H54 (cell line): ENCODE data around the gene SND1.

Experiments used
- DNase-seq: peaks from one replicate; pipeline ENCODE4 v3.0.0; 2011; ENCODE audit warnings: low spot score, mixed read lengths; ENCODE audit not compliant: insufficient read length
- FAIRE-seq: peaks from 3 replicates; lab custom pipeline; 2011; peaks lifted over from hg19 to GRCh38; lab: Jason Lieb, UNC
- POLR2A ChIP-seq: IDR thresholded peaks from 2 replicates; pipeline ENCODE4 v1.6.1; 2011; ENCODE audit warnings: low read depth, mild to moderate bottlenecking, low read length

SND1 gene

DNA sequence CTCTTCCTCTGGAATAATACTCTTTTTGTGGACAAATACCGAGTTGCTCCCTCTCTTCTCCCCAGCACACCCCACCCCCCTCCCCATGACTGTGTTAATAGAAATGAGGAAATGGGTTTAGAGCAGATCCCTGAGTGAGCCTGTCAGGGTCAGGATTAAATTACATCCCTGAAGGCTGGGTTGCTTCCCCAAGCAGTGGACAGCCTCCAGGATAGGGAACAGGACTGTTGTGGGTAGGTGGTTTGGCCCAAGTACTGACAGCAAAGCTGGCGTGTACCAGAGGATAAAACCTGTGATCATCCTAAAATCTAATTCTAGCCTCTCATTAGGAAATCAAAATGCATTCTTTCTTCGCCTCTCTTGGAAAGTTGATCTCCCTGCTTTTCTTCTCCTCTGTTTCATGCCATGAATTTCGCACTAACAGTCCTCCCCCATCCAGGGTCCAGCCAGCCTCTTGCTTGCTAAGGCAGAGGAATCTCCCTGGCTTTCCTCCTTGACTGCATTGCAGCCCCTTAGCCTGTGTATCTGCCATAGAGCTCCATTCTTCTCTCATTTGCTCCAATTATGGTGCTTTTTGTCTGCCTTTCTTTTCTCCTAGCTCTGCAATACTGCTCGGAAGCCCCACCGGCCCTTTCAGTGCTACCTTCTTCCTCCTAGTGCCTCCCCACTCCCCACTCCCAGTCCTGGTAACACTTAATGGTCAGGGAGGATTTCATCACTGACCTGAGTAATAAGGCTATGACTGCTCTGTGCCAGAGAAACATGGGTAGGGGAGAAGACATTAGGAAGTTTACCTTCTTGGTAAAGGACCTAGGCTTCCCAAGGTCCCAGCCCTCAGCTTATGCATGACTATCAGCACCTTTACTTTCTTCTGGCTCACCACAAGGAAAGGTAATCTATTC is 370.9 kb downstream of the SND1 start:
- FAIRE-seq = no peak
- TF ChIP-seq POLR2A = no peak
- DNase-seq = no peak

GRCh38 chr7:128024151-128024550 is 372.2 kb downstream of the SND1 start:
- no peak for FAIRE-seq
- TF ChIP-seq POLR2A = no peak
- DNase-seq = no peak

- no peak for TF ChIP-seq POLR2A
- no peak for FAIRE-seq
- DNase-seq = no peak
Observed at GRCh38 chr7:128025380-128025779, 373.4 kb downstream of the SND1 start.

GRCh38 chr7:128025819-128026218 is 373.8 kb downstream of the SND1 start:
- no peak for TF ChIP-seq POLR2A
- DNase-seq (no peak), FAIRE-seq (no peak)

- no peak for TF ChIP-seq POLR2A
- DNase-seq (no peak), FAIRE-seq (no peak)
Observed at GRCh38 chr7:128026551-128026950, 374.6 kb downstream of the SND1 start.

- no peak for DNase-seq
- no peak for FAIRE-seq
- TF ChIP-seq POLR2A = no peak
Observed at GRCh38 chr7:128027485-128027980, 375.5 kb downstream of the SND1 start.

GRCh38 chr7:128029405-128029995 is 377.5 kb downstream of the SND1 start:
- FAIRE-seq (no peak), DNase-seq (no peak)
- TF ChIP-seq POLR2A = no peak

- FAIRE-seq (no peak), DNase-seq (no peak)
- no peak for TF ChIP-seq POLR2A
Observed at GRCh38 chr7:128030263-128030653, 378.3 kb downstream of the SND1 start.

GRCh38 chr7:128030654-128031611 is 378.9 kb downstream of the SND1 start, which contains the start of gene LRRC4:
Gene LRRC4, minus strand, starts transcription at chr7:128031437. Its CDS starts 797 bp downstream, at chr7:128030640.
- FAIRE-seq = no peak
- DNase-seq = no peak
- no peak for TF ChIP-seq POLR2A

- DNase-seq (no peak), FAIRE-seq (no peak)
- no peak for TF ChIP-seq POLR2A
Observed at GRCh38 chr7:128031901-128032604, 380.1 kb downstream of the SND1 start.

DNA sequence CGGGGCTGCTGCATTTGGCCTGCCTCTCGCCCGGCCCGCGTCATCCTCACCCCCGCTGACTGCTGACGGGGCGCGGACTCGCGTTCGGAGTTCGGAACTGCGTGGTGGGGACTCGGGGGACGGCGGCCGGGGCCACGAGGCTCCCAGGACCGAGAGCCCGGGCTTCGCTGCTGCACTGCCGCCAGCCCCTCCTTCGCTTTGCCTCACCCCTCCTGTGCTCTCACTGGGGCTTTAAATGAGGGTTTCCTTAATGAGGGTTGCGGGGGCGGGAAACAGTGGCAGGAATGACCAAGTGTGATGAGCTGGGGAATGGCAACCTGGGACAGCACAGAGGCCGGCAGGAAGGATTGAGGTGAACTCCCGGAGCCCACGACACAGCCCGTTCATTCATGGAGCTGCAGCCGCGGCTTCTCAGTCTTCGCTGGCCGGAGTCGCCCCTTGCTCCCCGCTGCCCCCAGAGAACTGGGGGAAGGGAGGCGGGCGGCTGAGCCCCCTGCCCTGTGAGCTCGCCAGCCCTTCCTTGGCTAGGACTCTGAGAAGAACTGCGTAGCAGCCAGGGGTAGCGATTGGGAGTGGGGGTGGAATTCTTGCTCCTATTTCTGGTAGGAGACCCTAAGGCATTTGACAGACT is 380.7 kb downstream of the SND1 start:
- FAIRE-seq (no peak), DNase-seq (no peak)
- TF ChIP-seq POLR2A = no peak

DNA sequence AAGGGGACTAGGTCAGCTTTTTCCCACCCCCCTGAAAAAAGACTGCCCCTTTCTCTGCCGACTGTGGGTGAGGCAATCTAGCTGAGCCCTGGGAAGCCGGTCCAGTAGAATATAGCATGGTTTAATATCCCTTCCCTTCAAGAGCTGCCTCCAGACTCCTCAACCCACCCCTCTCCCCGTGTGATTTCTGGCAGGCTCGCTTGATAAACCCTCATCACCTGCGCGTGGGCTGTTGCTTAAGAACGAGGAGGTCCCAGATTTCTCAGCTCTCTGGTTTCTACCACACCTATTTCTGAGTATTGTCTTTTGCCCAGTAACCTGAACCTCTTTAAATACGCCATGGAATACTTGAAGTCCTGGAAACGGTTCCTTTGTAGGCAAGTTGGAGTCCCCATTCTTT is 381.3 kb downstream of the SND1 start:
- no peak for TF ChIP-seq POLR2A
- no peak for FAIRE-seq
- no peak for DNase-seq
